GM19238 (cell line): ENCODE data around the gene YPEL3.

Experiments
- DNase-seq: peaks from one replicate; pipeline ENCODE4 v3.0.0; 2011; ENCODE audit warnings: low spot score; ENCODE audit not compliant: insufficient read length

Gene YPEL3

DNA sequence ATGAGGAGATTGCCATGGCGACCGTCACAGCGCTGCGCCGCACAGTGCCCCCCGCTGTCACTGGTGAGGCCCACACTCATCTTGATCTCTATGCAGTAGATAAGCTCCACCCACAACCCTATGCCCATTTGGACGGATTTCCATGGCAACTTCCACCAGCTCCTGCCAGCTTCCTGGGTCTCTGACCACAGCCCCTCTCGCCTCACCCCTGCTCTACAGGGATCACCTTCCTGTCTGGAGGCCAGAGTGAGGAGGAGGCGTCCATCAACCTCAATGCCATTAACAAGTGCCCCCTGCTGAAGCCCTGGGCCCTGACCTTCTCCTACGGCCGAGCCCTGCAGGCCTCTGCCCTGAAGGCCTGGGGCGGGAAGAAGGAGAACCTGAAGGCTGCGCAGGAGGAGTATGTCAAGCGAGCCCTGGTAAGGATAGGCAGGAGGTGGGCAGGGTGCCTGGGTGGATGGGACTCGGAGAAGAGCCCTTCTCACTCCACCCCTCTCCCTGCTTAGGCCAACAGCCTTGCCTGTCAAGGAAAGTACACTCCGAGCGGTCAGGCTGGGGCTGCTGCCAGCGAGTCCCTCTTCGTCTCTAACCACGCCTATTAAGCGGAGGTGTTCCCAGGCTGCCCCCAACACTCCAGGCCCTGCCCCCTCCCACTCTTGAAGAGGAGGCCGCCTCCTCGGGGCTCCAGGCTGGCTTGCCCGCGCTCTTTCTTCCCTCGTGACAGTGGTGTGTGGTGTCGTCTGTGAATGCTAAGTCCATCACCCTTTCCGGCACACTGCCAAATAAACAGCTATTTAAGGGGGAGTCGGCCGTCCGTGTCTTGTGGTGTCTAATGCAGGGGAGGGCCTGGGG is 26.2 kb downstream of the YPEL3 start:
- DNase-seq, result no peak

DNA sequence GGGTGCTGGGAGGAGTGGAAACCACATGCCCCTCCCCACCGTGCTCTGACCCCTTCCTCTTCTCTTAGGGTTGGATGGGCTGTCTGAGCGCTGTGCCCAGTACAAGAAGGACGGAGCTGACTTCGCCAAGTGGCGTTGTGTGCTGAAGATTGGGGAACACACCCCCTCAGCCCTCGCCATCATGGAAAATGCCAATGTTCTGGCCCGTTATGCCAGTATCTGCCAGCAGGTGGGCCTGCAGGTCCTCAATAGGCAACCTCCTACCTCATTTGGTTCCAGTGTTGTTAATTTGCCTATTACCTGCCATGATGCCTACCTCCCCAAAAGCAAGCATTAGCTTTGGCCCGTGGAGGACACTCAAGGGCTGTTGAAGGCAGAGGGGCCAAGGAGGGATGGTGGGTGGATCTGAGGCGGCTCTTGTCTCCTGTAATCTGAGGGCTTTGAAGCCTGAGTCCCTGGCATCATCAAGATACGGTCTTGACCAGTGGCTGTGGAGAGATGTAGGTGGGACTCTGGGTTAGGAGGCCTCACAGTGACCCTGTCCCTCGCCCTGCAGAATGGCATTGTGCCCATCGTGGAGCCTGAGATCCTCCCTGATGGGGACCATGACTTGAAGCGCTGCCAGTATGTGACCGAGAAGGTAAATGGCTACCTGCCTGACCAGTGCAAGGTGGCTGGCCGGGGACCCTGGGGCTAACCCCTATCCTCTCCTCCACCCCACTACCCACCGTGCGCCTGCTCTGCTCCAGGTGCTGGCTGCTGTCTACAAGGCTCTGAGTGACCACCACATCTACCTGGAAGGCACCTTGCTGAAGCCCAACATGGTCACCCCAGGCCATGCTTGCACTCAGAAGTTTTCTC is 27.0 kb downstream of the YPEL3 start:
- DNase-seq, result no peak

DNA sequence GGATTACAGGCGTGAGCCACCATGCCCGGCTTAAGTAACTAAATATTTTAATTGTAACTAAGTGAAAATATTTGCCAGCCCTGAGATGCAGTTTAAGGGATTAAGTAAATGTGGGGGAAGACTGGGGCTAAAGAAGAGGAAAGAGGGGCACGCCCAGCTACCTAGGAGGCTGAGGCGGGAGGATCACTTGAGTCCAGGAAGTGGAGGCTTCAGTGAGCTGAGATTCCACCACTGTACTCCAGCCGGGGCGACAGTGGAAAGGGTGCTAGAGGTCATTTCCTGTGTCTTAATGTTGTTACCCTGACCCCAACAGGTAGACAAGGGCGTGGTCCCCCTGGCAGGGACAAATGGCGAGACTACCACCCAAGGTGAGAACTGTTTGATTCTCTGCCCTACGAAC is 27.7 kb downstream of the YPEL3 start:
- no peak for DNase-seq

DNA sequence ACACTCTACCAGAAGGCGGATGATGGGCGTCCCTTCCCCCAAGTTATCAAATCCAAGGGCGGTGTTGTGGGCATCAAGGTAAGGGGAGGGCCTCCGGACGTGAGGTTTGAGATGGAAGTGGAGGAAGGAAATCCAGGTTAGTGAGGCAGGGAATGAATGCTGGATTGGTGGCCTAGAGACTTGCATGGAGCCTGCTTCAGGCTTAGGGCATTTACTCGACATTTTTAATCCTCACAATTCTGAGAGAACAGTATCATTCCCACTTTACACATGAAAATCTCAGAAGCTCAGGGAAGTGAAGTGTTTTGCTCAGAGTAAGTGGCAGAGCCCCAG is 28.5 kb downstream of the YPEL3 start:
- no peak for DNase-seq

DNA sequence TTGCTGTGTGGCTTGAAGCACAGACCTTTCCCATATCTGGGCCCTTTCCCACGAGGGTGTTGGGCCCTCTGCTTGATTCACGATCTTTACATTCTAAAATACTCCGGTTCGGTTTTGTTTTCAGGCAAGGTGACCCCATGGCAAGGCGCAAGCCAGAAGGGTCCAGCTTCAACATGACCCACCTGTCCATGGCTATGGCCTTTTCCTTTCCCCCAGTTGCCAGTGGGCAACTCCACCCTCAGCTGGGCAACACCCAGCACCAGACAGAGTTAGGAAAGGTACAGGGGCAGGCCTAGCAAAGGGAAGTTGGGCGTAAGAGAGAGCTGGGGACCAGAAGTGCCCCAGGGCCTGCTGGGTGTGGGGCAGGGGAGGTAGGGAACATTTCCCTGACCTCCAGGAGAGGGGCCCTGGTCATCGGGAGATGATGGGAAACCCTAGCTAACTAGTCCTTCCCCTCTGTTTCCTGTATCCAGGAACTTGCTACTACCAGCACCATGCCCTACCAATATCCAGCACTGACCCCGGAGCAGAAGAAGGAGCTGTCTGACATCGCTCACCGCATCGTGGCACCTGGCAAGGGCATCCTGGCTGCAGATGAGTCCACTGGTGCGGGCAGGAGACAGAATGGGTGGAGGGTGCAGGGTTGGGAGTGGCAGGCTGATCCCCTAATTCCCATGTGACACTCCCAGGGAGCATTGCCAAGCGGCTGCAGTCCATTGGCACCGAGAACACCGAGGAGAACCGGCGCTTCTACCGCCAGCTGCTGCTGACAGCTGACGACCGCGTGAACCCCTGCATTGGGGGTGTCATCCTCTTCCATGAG is 29.0 kb downstream of the YPEL3 start:
- no peak for DNase-seq

DNA sequence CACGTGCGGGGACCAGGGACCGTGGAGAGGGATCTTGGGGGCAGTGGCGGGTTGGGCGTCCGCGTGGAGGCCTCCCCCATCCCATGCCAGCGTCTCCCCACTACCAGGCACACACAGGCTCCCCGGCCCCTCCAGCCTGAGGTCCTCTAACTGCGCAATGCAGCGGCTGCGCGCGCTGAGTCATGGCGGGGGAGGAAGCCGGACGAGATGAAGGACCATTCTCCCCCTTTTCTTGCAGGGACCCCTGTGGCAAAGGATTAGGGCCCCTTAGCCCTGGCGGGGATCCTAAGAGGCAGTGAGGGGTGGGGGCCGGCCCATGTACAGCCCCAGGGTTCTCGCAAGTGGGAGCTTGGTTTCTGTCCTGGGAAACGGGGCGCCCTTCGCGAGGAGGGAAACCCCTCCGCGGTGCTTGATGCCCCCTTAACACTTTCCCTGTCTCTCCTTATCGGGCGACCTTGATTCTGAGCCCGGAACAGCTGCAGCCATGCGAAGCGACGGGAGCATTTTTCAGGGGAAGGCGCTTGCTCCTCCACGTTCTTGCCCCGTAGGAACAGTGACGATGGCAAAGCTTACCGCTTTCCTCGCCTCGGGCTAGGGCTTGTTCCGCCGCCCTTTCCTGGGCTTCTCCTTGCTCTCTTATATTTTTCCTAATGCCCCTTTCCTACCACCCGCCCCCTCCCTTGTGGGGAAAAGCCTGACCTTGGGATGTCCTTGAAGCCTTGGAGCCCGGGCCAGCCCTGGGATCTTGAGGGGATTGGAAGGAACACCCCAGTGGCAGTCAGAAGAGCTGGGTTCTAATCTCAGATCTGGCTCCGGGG is 29.9 kb downstream of the YPEL3 start:
- DNase-seq, result no peak

DNA sequence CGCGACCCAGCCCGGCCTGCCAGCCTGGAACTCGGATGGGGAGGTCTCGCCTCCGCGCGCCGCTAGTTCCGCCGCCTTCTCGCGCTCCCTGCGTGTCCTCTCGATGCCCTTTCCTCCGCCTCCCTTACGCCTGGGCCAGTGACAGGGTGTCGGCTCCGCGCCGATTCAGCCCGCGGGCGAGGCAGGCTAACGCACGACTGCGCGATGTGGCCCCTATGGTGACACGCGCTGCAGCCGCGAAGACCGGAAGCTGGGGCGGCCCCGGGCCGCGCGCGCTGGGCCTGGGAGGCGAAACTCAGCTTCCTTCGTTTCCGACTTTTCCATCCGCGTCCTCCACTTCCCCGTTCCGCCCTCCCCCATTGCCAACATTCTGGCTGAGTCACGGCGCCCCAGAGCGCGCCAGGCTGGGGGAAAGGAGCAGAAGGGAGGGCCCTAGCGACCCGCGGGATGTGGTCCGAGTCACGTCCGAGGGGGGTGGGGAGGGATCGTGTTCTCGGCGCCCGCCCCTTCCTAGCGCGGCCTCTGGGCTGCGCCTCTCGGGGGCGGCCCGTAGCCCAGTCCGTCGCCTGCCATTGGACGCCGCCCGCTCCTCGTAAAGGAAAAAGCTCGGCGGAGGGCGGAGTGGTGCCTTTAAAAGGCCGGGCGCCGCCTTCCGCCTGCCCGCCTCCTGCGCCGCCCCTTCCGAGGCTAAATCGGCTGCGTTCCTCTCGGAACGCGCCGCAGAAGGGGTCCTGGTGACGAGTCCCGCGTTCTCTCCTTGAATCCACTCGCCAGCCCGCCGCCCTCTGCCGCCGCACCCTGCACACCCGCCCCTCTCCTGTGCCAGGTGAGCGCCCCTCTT is 30.7 kb downstream of the YPEL3 start, which contains the start of gene ALDOA:
TSS of gene ALDOA (plus strand) at position 659 of the 841 bp plus-strand sequence. CDS start 1,138 bp downstream, outside the sequence.
- DNase-seq, result peak; percentile 94

DNA sequence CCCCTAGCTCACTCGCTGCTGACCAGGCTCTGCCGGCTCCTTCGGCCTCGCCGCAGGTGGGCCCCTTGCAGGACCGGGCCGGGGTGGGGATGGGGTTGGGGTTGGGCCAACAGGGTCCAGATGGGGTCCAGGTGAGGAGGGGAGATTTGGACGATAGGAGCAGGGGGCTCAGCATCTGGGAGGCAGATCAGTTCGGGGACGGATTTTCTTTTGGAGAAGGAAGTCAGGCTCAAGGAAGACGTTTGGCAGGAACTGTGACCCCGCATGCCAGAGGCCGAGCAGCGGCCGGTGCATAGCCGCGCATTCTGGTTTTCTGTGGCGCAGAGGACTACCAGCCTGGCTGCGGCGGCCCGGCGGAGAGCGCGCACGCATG is 31.3 kb downstream of the YPEL3 start:
- no peak for DNase-seq

DNA sequence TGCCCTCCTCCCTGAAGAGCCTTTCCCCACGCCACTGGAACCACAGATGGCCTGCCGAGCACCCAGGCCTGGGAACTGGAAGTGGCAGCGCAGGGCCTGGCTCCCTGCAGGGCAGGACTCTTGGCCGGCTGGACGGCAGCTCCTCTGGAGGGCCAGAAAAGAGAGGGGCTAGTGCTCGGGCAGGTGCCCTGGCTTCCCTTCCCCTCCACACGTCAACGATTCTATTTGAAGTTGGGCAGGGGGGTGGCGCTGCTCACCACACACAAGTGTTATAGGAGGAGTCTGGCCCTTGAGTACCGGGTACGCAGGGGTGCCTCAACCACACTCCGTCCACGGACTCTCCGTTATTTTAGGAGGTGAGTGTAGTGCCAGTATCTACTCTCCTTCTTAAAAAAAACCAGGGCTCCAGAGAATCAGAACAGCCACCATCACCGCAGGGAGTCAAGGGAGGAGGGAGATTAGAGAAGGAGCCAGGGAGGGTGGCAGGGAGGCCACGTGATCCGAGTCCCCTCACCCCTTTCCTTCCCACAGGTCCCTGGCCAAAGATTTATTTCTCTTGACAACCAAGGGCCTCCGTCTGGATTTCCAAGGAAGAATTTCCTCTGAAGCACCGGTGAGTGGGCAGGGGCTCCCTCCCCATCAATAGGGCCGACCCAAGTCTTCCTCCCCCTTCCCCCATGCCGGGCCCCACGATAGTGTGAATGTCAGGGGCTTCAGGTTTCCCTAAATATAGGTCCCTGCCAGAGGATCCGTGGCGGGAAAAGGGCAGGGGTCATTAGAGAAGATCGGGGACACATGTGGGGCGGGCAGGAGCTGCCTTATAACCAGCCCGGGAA is 31.9 kb downstream of the YPEL3 start:
- peak; percentile 71 for DNase-seq

DNA sequence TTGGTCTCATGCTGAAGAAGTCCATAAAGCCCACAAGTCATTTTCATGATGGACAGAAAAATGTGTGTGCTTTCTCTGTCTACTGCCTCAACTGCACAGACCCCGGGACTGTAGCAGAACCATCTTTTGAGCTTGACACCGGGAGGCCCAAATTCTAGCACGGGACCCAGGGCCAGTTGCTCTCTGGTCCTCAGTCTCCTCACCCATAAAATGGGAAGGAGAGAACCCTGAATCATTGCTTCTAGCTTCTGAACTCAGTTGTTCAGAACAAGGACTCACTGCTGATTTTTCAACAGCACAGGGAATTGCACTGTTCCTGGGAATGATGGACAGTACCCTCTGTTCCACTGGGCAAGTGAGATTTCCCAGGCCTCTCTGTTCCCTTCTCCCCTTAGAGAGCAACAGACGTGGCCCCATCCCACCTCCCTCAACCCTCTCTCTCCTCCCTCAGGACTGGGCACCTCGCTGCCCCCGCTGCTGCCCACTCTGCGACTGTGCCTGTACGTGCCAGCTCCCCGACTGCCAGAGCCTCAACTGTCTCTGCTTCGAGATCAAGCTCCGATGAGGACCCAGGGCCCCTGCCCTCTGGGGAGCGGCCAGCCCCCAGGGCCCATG is 32.6 kb downstream of the YPEL3 start:
- DNase-seq, result no peak

DNA sequence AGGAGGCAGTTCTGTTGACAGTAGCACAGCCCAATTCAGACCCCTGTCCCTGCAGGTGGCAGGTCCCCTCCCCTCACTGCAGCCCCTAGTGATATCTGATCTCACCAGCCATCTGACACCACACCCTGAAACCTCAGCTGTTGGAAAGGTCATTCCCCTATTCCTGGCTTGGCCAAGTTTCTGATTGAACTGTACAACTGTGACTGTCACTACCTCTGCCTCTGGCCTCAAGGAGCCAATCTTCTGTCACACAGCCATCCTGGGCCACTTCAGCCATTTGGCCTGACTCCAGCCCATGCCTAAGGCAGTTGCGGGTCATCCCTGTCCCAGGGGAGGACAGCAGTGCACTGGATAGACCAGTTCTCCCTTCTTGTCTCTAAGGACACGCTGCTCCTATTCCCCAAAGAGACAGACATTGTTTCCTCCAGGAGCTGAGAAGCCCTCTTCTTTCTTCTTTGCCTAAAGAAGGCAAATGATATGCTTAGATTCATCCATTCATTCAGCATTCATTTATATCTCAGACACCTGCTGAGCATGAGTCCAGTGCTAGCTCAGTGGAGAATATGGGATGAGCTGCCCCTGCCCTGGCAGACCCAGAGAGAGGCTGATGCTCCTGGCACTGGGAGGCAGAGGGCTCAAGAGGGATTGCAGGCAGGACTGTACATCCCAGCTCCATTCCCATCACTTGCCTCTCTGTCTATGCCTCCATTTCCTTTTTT is 35.0 kb downstream of the YPEL3 start:
- DNase-seq, result no peak

- DNase-seq, result no peak
Observed at GRCh38 chr16:30060346-30060745, 35.7 kb downstream of the YPEL3 start.

DNA sequence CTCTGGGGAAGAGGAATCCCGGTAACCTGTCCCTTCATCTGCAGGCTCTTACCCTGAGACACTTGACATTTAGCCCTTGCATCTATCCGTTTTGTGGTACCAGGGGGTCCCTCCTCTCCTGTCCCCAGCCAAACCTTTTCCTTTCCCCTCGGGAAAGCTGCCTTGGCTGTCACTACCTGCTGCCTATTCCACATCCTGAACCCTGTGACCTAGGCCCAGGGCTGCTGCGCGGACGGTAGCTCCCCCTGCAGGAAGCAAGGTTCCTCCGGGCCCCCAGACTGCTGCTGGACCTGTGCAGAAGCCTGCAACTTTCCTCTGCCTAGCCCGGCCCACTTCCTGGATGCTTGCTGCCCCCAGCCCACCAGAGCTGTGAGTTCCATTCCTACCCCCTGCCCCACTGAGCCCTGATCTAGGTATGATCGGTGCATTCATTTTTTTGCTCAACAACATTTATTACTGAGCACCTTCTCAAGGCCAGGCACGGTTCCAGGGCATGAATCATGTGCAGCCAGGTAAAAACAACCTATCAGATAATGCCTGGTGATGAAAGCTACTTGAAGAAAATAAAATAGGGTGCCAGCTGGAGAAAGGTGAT is 41.0 kb downstream of the YPEL3 start:
- no peak for DNase-seq

DNA sequence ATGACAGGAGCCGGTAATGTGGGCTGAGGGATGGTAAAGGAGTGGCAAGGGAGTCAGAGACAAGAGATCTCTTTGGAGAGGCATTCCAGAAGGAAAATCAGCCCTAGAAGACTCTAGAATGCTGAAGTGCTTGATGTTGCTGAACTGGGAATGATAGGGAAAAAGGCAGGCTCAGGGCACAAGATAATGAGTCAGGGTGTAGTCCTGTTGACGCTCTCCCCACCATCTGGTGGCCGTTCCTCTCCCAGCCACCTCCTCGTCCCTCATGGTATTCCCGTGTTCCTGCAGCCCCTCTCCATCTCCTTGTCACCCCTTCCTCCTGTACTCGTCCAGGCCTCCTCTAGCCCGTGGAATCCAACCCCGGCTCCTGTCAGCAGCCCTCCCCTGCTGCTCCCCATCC is 41.6 kb downstream of the YPEL3 start:
- no peak for DNase-seq

DNA sequence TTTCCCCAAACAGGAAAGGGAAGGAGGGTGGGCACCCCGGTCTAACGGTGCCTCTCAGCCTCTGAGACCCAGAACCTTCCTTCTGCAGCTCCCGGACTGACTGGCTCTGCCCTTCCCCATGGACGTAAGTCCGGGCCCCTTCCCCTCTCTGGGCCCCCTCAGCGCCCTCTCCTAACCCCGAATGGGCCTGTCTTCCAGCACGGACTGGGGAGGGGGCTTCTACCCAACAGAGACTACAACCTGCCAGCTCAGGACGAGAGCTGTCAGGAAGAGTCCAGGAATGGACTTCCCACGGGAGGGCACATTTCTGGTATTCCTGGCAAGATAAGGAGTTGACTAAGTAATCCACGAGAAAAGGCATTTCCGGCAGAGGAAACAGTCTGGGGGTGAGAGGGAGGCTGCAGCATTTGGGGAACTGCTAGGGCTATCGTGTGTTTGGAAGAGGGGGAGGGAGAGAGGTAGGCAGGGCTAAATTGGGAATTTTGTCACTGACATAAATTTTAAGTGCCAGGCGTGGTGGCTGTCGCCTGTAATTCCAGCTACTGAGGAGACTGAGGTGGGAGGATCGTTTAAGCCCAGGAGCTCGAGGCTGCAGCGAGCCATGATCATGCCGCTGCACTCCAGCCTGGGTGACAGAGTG is 42.5 kb downstream of the YPEL3 start:
- DNase-seq, result no peak

- peak; percentile 92 for DNase-seq
Observed at GRCh38 chr16:30052671-30053372, 43.2 kb downstream of the YPEL3 start.
